PFSK-1 (cell line): ENCODE measurements around the gene PIK3CB.

Source experiments
- FOXP2 ChIP-seq: optimal IDR thresholded peaks from 2 replicates; pipeline ENCODE3; 2011; ENCODE audit warnings: borderline replicate concordance, control low read depth, inconsistent platforms; ENCODE audit not compliant: insufficient read depth; ENCODE audit errors: extremely low read length, extremely low read depth
- POLR2AphosphoS5 ChIP-seq: IDR thresholded peaks from 2 replicates; pipeline ENCODE4 v1.6.1; 2012; ENCODE audit warnings: low read depth, mild to moderate bottlenecking, control low read depth, low read length, moderate library complexity
- SIN3A ChIP-seq: IDR thresholded peaks from 2 replicates; pipeline ENCODE4 v1.6.1; 2012; ENCODE audit warnings: mild to moderate bottlenecking, low read length, moderate library complexity, borderline replicate concordance; ENCODE audit not compliant: insufficient read depth
- TAF1 ChIP-seq: IDR thresholded peaks from 2 replicates; pipeline ENCODE4 v1.6.1; 2012; ENCODE audit warnings: low read length, control low read depth, borderline replicate concordance; ENCODE audit not compliant: insufficient read depth
- TF ChIP-seq, protein P1 (sequence below), 2 experiments: IDR thresholded peaks; 2 replicates each; pipeline versions ENCODE4 v1.6.1 to v1.8.0; 2011 to 2012; ENCODE audit warnings: low read depth in 2 of 2, low read length in 2 of 2, control low read depth in 1 of 2, inconsistent platforms in 1 of 2, mild to moderate bottlenecking in 1 of 2, moderate library complexity in 1 of 2; ENCODE audit not compliant: insufficient read depth in 1 of 2

The PIK3CB gene

DNA sequence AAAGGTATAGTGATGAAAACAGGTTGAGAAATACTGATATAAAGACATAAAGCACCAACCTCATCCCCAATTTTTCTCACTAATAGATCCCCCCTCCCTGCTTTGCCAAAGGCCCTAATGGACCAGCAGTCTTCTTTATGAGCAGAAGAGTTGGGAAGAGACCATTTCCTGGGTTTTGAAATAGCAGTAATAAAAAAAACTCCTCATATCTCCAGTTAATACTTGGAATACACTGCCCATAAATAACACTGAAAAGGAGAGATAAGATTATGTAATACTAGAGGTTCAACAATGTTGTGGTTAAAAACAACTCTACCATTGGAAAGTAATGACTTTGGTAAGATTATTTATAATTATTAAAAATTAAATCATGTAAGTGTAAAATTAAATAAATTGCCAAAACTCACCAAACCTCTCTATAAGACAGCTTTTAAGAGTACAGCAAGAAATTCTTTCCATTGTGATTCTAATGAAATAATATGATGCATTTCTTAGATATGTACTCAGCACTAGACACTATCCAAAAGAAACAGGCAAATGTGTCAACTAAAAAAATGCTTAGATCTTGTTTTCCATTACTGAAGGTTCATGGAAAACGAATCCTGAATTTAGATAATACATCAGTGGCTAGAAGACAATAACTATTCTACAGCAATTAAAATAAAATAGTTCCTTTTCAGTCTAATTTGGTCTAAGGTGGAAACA, 137.9 kb downstream of the PIK3CB start:
- TF ChIP-seq SIN3A (no peak), FOXP2 (no peak), TAF1 (no peak), POLR2AphosphoS5 (no peak)
- TF ChIP-seq, protein P1, sequence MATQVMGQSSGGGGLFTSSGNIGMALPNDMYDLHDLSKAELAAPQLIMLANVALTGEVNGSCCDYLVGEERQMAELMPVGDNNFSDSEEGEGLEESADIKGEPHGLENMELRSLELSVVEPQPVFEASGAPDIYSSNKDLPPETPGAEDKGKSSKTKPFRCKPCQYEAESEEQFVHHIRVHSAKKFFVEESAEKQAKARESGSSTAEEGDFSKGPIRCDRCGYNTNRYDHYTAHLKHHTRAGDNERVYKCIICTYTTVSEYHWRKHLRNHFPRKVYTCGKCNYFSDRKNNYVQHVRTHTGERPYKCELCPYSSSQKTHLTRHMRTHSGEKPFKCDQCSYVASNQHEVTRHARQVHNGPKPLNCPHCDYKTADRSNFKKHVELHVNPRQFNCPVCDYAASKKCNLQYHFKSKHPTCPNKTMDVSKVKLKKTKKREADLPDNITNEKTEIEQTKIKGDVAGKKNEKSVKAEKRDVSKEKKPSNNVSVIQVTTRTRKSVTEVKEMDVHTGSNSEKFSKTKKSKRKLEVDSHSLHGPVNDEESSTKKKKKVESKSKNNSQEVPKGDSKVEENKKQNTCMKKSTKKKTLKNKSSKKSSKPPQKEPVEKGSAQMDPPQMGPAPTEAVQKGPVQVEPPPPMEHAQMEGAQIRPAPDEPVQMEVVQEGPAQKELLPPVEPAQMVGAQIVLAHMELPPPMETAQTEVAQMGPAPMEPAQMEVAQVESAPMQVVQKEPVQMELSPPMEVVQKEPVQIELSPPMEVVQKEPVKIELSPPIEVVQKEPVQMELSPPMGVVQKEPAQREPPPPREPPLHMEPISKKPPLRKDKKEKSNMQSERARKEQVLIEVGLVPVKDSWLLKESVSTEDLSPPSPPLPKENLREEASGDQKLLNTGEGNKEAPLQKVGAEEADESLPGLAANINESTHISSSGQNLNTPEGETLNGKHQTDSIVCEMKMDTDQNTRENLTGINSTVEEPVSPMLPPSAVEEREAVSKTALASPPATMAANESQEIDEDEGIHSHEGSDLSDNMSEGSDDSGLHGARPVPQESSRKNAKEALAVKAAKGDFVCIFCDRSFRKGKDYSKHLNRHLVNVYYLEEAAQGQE (IDR thresholded peaks at IDR 0.05; ENCODE audit: insufficient read depth in 1 of 2, low read depth in 2 of 2, low read length in 2 of 2): no peak

DNA sequence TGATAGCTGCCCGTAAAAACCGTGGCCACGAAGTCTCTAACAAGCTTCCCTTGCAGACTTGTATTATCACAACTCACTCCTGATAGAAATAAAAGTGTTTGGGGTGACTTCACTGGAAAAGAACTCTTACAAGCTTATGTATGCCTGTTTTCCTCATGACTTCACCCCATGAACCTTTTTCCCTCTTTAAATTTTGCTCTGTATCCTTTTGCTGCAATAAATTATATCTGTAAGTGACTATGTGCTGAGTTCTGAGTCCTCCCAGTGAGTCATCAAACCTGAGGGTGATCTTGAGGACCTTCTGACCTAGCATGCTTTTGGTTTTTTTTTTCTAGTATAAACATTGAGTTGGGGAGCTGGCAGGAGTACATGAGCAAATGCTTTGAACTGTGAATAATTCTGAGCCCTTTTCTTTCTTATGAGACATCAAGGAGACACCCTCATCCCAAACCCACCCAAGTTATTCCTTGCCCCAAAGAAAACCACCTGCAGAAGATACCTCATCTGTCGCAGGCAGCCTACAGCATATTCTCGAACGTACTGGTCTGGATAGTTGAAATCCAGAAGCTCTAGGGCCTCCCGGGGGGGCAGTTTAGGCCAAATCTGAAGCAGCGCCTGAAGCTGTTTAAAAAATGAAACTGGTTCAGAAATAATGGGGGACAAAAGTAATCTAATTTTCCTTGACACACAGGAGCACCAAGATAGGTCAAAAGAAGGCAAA, 140.3 kb downstream of the PIK3CB start:
- TF ChIP-seq, protein P1 (IDR thresholded peaks at IDR 0.05; ENCODE audit: insufficient read depth in 1 of 2, low read depth in 2 of 2, low read length in 2 of 2): no peak
- TF ChIP-seq TAF1 (no peak), POLR2AphosphoS5 (no peak), SIN3A (no peak), FOXP2 (no peak)

DNA sequence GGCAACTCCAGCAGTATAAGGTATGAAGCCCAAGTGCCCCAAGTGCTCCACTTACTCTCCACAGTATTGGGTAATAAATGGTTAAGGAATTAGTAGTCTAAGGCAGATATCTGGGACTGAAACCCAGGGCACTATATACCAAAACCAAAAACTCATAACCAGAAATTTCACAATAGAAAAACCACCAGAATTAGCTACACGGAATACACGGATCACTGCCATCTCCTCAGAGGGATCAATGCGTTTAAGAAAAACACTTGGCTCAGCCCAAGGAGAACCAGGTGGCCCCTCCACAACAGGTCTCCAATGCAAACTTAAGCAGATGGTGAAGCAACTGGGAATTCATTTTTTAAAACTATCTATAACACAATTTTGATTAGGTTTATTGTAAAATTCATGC, 142.6 kb downstream of the PIK3CB start:
- TF ChIP-seq POLR2AphosphoS5: no peak

DNA sequence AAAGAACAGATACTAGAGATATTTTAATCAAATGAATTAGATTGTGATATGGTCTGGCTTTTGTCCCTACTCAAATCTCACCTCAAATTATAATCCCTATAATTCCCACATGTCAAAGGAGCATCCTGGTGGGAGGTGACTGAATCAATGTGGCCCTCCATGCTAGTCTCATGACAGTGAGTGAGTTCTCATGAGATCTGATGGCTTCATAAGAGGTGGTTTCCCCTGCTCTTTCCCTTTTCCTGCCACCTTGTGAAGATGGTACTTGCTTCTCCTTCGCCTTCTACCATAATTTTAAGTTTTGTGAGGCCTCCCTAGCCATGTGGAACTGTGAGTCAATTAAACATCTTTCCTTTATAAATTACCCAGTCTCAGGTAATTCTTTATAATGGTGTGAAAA, 143.4 kb downstream of the PIK3CB start:
- TF ChIP-seq FOXP2 (no peak), TAF1 (no peak), SIN3A (no peak), POLR2AphosphoS5 (no peak)
- TF ChIP-seq, protein P1 (IDR thresholded peaks at IDR 0.05; ENCODE audit: insufficient read depth in 1 of 2, low read depth in 2 of 2, low read length in 2 of 2): no peak

DNA sequence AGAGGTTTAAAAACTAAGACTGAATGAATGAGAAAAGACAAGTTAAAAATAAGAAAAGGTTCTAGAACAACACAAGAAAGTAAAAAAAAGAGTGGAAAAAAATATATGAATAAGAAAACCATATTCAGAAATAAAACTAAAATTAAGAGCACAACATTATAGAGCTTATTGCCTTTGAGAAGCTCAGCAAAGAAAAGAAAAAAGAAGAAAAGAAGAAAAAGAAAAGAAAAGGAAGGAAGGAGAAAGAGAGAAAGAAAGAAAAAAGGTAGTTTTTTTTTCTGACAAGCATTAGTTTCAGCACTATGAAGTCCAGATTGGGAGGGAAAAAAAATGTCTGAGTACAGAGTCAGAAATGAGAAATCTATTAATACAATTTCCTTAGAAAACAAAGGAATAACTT, 144.7 kb downstream of the PIK3CB start:
- TF ChIP-seq POLR2AphosphoS5: no peak
- no peak for TF ChIP-seq TAF1
- no peak for TF ChIP-seq FOXP2
- TF ChIP-seq SIN3A: no peak
- TF ChIP-seq, protein P1 (IDR thresholded peaks at IDR 0.05; ENCODE audit: insufficient read depth in 1 of 2, low read depth in 2 of 2, low read length in 2 of 2): no peak
